Sigmoid colon (tissue), 7 donors: ENCODE measurements around the gene NUDT16L1. TPM values are rescaled to one million over a fixed set of nuclear protein-coding genes. Genes with fewer than 3 reads are reported as not detected.

Source experiments
- DNase-seq: peaks from one replicate; pipeline ENCODE4 v3.0.0-alpha.2; 2019
- H3K27ac ChIP-seq, 4 donors: fragments of 200-600 bp; sonication (generic); one replicate each; pipeline ENCODE4 v1.5.1; 2016 to 2019; ENCODE audit warnings: mild to moderate bottlenecking in 1 of 4
- H3K27me3 ChIP-seq, 3 donors: fragments of 200-600 bp; sonication (generic); one replicate each; pipeline ENCODE4 v1.5.1; 2019; ENCODE audit warnings: mild to moderate bottlenecking in 1 of 3
- H3K36me3 ChIP-seq, 4 donors: fragments of 200-600 bp; sonication (generic); one replicate each; pipeline ENCODE4 v1.5.1; 2016 to 2019
- H3K4me1 ChIP-seq, 4 donors: fragments of 200-600 bp; sonication (generic); one replicate each; pipeline ENCODE4 v1.5.1; 2017 to 2019
- H3K4me3 ChIP-seq, 4 donors: fragments of 200-600 bp; sonication (generic); one replicate each; pipeline ENCODE4 v1.5.1; 2017 to 2019; ENCODE audit warnings: mild to moderate bottlenecking in 2 of 4, moderate library complexity in 1 of 4
- H3K9me3 ChIP-seq, 4 donors: fragments of 200-600 bp in 3 of 4; sonication (generic) in 3 of 4; one replicate each; pipeline versions ENCODE4 v1.5.1 to v1.6.1; 2013 to 2019
- EP300 ChIP-seq, 4 donors: sonication (generic); formaldehyde crosslinking; IDR thresholded peaks; one replicate each; pipeline ENCODE4 v1.6.1; 2017; ENCODE audit warnings: antibody characterized with exemption in 4 of 4
- POLR2A ChIP-seq, 2 donors: fragments of 450-650 bp; IDR thresholded peaks; one replicate each; pipeline ENCODE4 v1.6.1; 2016; ENCODE audit warnings: antibody characterized with exemption in 2 of 2, mild to moderate bottlenecking in 2 of 2, moderate library complexity in 2 of 2
- POLR2AphosphoS5 ChIP-seq, 4 donors: sonication (generic); formaldehyde crosslinking; IDR thresholded peaks; one replicate each; pipeline ENCODE4 v1.6.1; 2017; ENCODE audit warnings: antibody characterized with exemption in 4 of 4
- WGBS, 2 donors: extraction: QIAGEN DNeasy Blood & Tissue Kit; methylation state at CpG; one replicate each; pipeline ENCODE4 v1.1.7; 2013; 5-methylcytosine and 5-hydroxymethylcytosine counted together
- intact Hi-C: fragments of 100-400 bp; cut with DNase I; formaldehyde crosslinking; loops from one replicate; pipeline ENCODE4 v1.15.1; 2023
- polyA plus RNA-seq, 3 donors: library from polyadenylated mRNA; stranded (reverse); fragments of 200-250 nt; gene quantifications; one replicate each; pipeline ENCODE4 v1.2.3, GENCODE V29; 2013
- total RNA-seq, 4 donors: library from RNA; depleted of rRNA; stranded (reverse); fragments of >200 nt; gene quantifications; one replicate each; pipeline ENCODE4 v1.1.0, GENCODE V29; 2016
- TF ChIP-seq, protein P1 (sequence below), 4 experiments: fragments of 450-650 bp in 3 of 4; fragments of 200-600 bp in 1 of 4; IDR thresholded peaks; one replicate each; pipeline ENCODE4 v1.5.1; 2016 to 2019; ENCODE audit warnings: antibody characterized with exemption in 4 of 4, mild to moderate bottlenecking in 3 of 4, moderate library complexity in 2 of 4
- donor health status: healthy with polysubstance abuse.
- donor health status: Bipolar disorder and iron deficiency.
- donor health status: healthy.

NUDT16L1 gene
- total and polyA plus RNA-seq, 7 donors, result 16.6 to 75.1 (median 21.8) TPM

- DNase-seq, result no peak
- Histone ChIP-seq H3K27ac (no peak overlapping the region), H3K4me3 (no peak overlapping the region), H3K9me3 (no peaks in the 10 kb centered on the region), H3K36me3 (peaks cover 41 to 100% (median 55%) of the 10 kb centered on the region in 4 donors), H3K27me3 (no peaks in the 10 kb centered on the region), H3K4me1 (peaks cover 0 to 13% (median 8%) of the 10 kb centered on the region in 4 donors)
- TF ChIP-seq EP300 (IDR thresholded peaks at IDR 0.05), result no peak
- no peak for TF ChIP-seq POLR2AphosphoS5 (IDR thresholded peaks at IDR 0.05)
- TF ChIP-seq, protein P1, sequence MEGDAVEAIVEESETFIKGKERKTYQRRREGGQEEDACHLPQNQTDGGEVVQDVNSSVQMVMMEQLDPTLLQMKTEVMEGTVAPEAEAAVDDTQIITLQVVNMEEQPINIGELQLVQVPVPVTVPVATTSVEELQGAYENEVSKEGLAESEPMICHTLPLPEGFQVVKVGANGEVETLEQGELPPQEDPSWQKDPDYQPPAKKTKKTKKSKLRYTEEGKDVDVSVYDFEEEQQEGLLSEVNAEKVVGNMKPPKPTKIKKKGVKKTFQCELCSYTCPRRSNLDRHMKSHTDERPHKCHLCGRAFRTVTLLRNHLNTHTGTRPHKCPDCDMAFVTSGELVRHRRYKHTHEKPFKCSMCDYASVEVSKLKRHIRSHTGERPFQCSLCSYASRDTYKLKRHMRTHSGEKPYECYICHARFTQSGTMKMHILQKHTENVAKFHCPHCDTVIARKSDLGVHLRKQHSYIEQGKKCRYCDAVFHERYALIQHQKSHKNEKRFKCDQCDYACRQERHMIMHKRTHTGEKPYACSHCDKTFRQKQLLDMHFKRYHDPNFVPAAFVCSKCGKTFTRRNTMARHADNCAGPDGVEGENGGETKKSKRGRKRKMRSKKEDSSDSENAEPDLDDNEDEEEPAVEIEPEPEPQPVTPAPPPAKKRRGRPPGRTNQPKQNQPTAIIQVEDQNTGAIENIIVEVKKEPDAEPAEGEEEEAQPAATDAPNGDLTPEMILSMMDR (IDR thresholded peaks at IDR 0.05), result no peak
- no peak for TF ChIP-seq POLR2A (IDR thresholded peaks at IDR 0.05)
- 93 to 94% methylated on average over 13 of the region's 13 CpGs for WGBS, 2 donors
- intact Hi-C loops, result no loop called here
These were observed 7.1 kb downstream of the NUDT16L1 start for GRCh38 chr16:4700380-4700996.

GRCh38 chr16:4700997-4701743 is 7.8 kb downstream of the NUDT16L1 start:
- WGBS, 2 donors, result 56 to 80% methylated on average over 33 of the region's 33 CpGs
- intact Hi-C loops, result no loop called here
- DNase-seq, result no peak
- no peaks in the 10 kb centered on the region for H3K27me3 ChIP-seq
- H3K36me3 ChIP-seq, result peaks cover 41 to 97% (median 51%) of the 10 kb centered on the region in 4 donors
- H3K4me1 ChIP-seq, result peaks cover 0 to 6% (median 2%) of the 10 kb centered on the region in 4 donors
- TF ChIP-seq EP300 (IDR thresholded peaks at IDR 0.05) (no peak), POLR2A (IDR thresholded peaks at IDR 0.05) (no peak)
- TF ChIP-seq, protein P1 (IDR thresholded peaks at IDR 0.05), result no peak
- no peak overlapping the region for H3K4me3 ChIP-seq
- H3K27ac ChIP-seq, result no peak overlapping the region
- no peaks in the 10 kb centered on the region for H3K9me3 ChIP-seq

- no peaks in the 10 kb centered on the region for H3K9me3 ChIP-seq
- intact Hi-C loops, result no loop called here
- peaks cover 40 to 97% (median 52%) of the 10 kb centered on the region in 4 donors for H3K36me3 ChIP-seq
- no peak overlapping the region for H3K27ac ChIP-seq
- H3K4me1 ChIP-seq, result no peaks in the 10 kb centered on the region
- H3K27me3 ChIP-seq, result no peaks in the 10 kb centered on the region
- TF ChIP-seq, protein P1 (IDR thresholded peaks at IDR 0.05), result no peak
- TF ChIP-seq EP300 (IDR thresholded peaks at IDR 0.05) (no peak), POLR2A (IDR thresholded peaks at IDR 0.05) (no peak), POLR2AphosphoS5 (IDR thresholded peaks at IDR 0.05) (no peak)
- no peak overlapping the region for H3K4me3 ChIP-seq
- no peak for DNase-seq
- WGBS, 2 donors, result 46 to 74% methylated on average over 17 of the region's 17 CpGs
These were observed 8.6 kb downstream of the NUDT16L1 start for GRCh38 chr16:4701791-4702465.

GRCh38 chr16:4702466-4702808 is 9.1 kb downstream of the NUDT16L1 start:
- no peak for DNase-seq
- Histone ChIP-seq H3K9me3 (no peaks in the 10 kb centered on the region), H3K27ac (no peak overlapping the region), H3K36me3 (peaks cover 34 to 97% (median 53%) of the 10 kb centered on the region in 4 donors), H3K27me3 (no peaks in the 10 kb centered on the region), H3K4me1 (no peaks in the 10 kb centered on the region), H3K4me3 (no peak overlapping the region)
- 33 to 58% methylated on average over 7 of the region's 7 CpGs for WGBS, 2 donors
- TF ChIP-seq POLR2AphosphoS5 (IDR thresholded peaks at IDR 0.05), result no peak
- TF ChIP-seq, protein P1 (IDR thresholded peaks at IDR 0.05), result no peak
- no peak for TF ChIP-seq EP300 (IDR thresholded peaks at IDR 0.05)
- intact Hi-C loops, result no loop called here
